K562 (cell line): Measurements from ENCODE around the gene ARL4D. TPM values are rescaled to one million over a fixed set of nuclear protein-coding genes. Genes with fewer than 3 reads are reported as not detected.
A peak's percentile ranks its signal among the peaks of the same experiment; 100 is the strongest.

Source experiments
- ATAC-seq: fragments of 200-7000 bp; cut with Tn5 transposase; 3 replicates; pipeline ENCODE4 v1.9.1; 2020; ENCODE audit warnings: moderate library complexity
- BruUV-seq: library from RNA; stranded (reverse); fragments of 400-500 nt; replicated peaks from 2 replicates; lab custom pipeline; 2021; lab: Mats Ljungman, UMichigan
- CTCF ChIA-PET: fragments of 300-600 bp; formaldehyde crosslinking; extraction: SDS; loops from one replicate; lab custom pipeline; 2021; ENCODE audit warnings: low intra/inter-chr PET ratio; lab: Yijun Ruan, JAX
- POLR2A ChIA-PET: fragments of 300-600, 350-650 bp; sonication (Branson Sonifier 250); formaldehyde crosslinking; extraction: SDS; loops from one replicate; lab custom pipeline; 2021; ENCODE audit warnings: antibody characterized with exemption, inconsistent platforms; lab: Yijun Ruan, JAX
- DNase-seq, 4 experiments: peaks; one replicate each; pipeline versions ENCODE4 v3.0.0 to v3.0.0-alpha.2; 2011 to 2018; ENCODE audit warnings: low spot score in 3 of 4, mixed read lengths in 3 of 4; ENCODE audit errors: extremely low read depth in 1 of 4
- FAIRE-seq: peaks from 2 replicates; lab custom pipeline; 2011; peaks lifted over from hg19 to GRCh38; lab: Jason Lieb, UNC
- H2AFZ ChIP-seq: 2 replicates; pipeline ENCODE4 v1.6.0; 2011; ENCODE audit warnings: low read depth, low read length, control low read depth, inconsistent platforms
- H3K27ac ChIP-seq: fragments of 200-600 bp; 3 replicates; pipeline ENCODE4 v1.8.0; 2011; ENCODE audit warnings: low read depth, mild to moderate bottlenecking, control low read depth, inconsistent platforms, low read length, moderate library complexity, mixed read lengths; ENCODE audit errors: extremely low read depth
- H3K27me3 ChIP-seq, 2 experiments: fragments of 300-600 bp in 1 of 2; 2 replicates in 1 of 2; 3 replicates in 1 of 2; pipeline versions ENCODE4 v1.6.0 to v1.8.0; 2011; ENCODE audit warnings: inconsistent platforms in 2 of 2, low read length in 2 of 2, mild to moderate bottlenecking in 1 of 2, mixed read lengths in 1 of 2, moderate library complexity in 1 of 2; ENCODE audit not compliant: control insufficient read depth in 2 of 2, insufficient read depth in 2 of 2
- H3K36me3 ChIP-seq: fragments of 300-600 bp; 3 replicates; pipeline ENCODE4 v1.8.0; 2011; ENCODE audit warnings: mild to moderate bottlenecking, low read length, inconsistent platforms; ENCODE audit not compliant: control insufficient read depth, insufficient read depth
- H3K4me1 ChIP-seq, 2 experiments: fragments of 200-600 bp in 1 of 2; replicated peaks in 1 of 2; 2 replicates in 1 of 2; 3 replicates in 1 of 2; pipeline versions ENCODE4 v1.5.1 to v1.8.0; 2011; ENCODE audit warnings: inconsistent platforms in 2 of 2, low read length in 2 of 2, mild to moderate bottlenecking in 1 of 2, mixed read lengths in 1 of 2, moderate library complexity in 1 of 2; ENCODE audit not compliant: control insufficient read depth in 2 of 2, insufficient read depth in 2 of 2
- H3K4me2 ChIP-seq: 2 replicates; pipeline ENCODE4 v1.6.1; 2011; ENCODE audit warnings: low read length, control low read depth, inconsistent platforms, mixed read lengths; ENCODE audit not compliant: insufficient read depth
- H3K4me3 ChIP-seq: fragments of 200-600 bp; sonication (generic), shearing (Covaris generic); 2 replicates; pipeline ENCODE4 v1.5.1; 2016; ENCODE audit warnings: control low read depth, inconsistent platforms
- H3K79me2 ChIP-seq: fragments of 200-600 bp; 3 replicates; pipeline ENCODE4 v1.8.0; 2011; ENCODE audit warnings: low read length, inconsistent platforms; ENCODE audit not compliant: control insufficient read depth, insufficient read depth
- H3K9ac ChIP-seq, 2 experiments: 2 replicates each; pipeline versions ENCODE4 v1.6.0 to v1.6.1; 2011; ENCODE audit warnings: low read depth in 2 of 2, low read length in 2 of 2, control low read depth in 1 of 2, inconsistent platforms in 1 of 2, mild to moderate bottlenecking in 1 of 2, mixed read lengths in 1 of 2; ENCODE audit not compliant: insufficient read depth in 1 of 2
- H3K9me1 ChIP-seq: one replicate; pipeline ENCODE4 v1.6.0; 2011; ENCODE audit warnings: inconsistent platforms, mild to moderate bottlenecking, low read length, moderate library complexity; ENCODE audit not compliant: control insufficient read depth, insufficient read depth
- H3K9me3 ChIP-seq: replicated peaks from 2 replicates; pipeline ENCODE4 v1.5.1; 2011; ENCODE audit warnings: low read depth, low read length, inconsistent platforms; ENCODE audit not compliant: control insufficient read depth, insufficient read depth
- H4K20me1 ChIP-seq: replicated peaks from 2 replicates; pipeline ENCODE4 v1.6.1; 2011; ENCODE audit warnings: low read length, inconsistent platforms, mixed read lengths; ENCODE audit not compliant: control insufficient read depth, insufficient read depth
- ATF1 ChIP-seq, 2 experiments: fragments of 450-650 bp in 1 of 2; IDR thresholded peaks; 2 replicates each; pipeline ENCODE4 v1.6.1; 2016; ENCODE audit warnings: missing compliant biosample characterization in 1 of 2, missing genetic modification characterization in 1 of 2
- CREBBP ChIP-seq: IDR thresholded peaks from one replicate; pipeline ENCODE4 v1.6.1; 2012; ENCODE audit warnings: low read depth, mild to moderate bottlenecking, control low read depth, inconsistent platforms, low read length
- IFI16 ChIP-seq: fragments of 250-450 bp; sonication (Bioruptor Pico); IDR thresholded peaks from 2 replicates; pipeline ENCODE4 v2.1.2; 2022; ENCODE audit warnings: mild to moderate bottlenecking, inconsistent platforms
- NFRKB ChIP-seq: fragments of 450-650 bp; IDR thresholded peaks from 2 replicates; pipeline ENCODE4 v1.6.1; 2016; ENCODE audit warnings: low read depth
- NR2C1 ChIP-seq, 2 experiments: fragments of 450-650 bp; IDR thresholded peaks; 2 replicates each; pipeline ENCODE4 v1.6.1; 2017; ENCODE audit warnings: mild to moderate bottlenecking in 2 of 2, antibody characterized with exemption in 1 of 2, inconsistent platforms in 1 of 2, missing compliant biosample characterization in 1 of 2, missing genetic modification characterization in 1 of 2
- POLR2G ChIP-seq: fragments of 200-400 bp; formaldehyde crosslinking; IDR thresholded peaks from 2 replicates; pipeline ENCODE4 v1.6.1; 2017; ENCODE audit warnings: low read depth, mild to moderate bottlenecking, antibody characterized with exemption, low read length, moderate library complexity
- XRCC4 ChIP-seq: IDR thresholded peaks from one replicate; pipeline ENCODE4 v1.6.1; 2011; ENCODE audit not compliant: insufficient read depth, insufficient read length; ENCODE audit errors: extremely low read depth
- ZBTB49 ChIP-seq: sonication (generic); formaldehyde crosslinking; IDR thresholded peaks from 2 replicates; pipeline ENCODE4 v1.8.0; 2022; ENCODE audit warnings: missing genetic modification reagents, mild to moderate bottlenecking, borderline replicate concordance
- WGBS: fragments of 100-300 bp; shearing (Covaris generic); methylation state at CpG from one replicate; pipeline ENCODE4 v1.1.6; 2016; ENCODE audit warnings: low coverage, mixed read lengths; ENCODE audit not compliant: insufficient coverage; ENCODE audit errors: missing lambda C conversion rate; 5-methylcytosine and 5-hydroxymethylcytosine counted together
- in situ Hi-C: fragments of 300-500 bp; cut with MboI; formaldehyde crosslinking; loops from 4 replicates; pipeline ENCODE4 v1.15.0; 2018; ENCODE audit warnings: inconsistent platforms, mixed read lengths
- intact Hi-C: fragments of 100-400 bp; cut with micrococcal nuclease; formaldehyde crosslinking; loops from 2 replicates; pipeline ENCODE4 v1.14.2; 2022
- polyA plus RNA-seq, 8 experiments: library from polyadenylated mRNA; depleted of rRNA in 4 of 8; stranded (reverse) in 5 of 8; unstranded in 3 of 8; fragments of >200 nt; fragmentation: Nextera tagmentation in 2 of 8; fragmentation: Illumina TruSeq in 1 of 8; extraction: Ambion mirVana in 2 of 8; extraction: Trizol in 1 of 8; gene quantifications; 2 replicates each; pipeline versions ENCODE4 v1.2.1 to v1.2.3, GENCODE V29; 2011 to 2014; ENCODE audit warnings: inconsistent platforms in 1 of 8, missing spikeins in 1 of 8
- total RNA-seq, 7 experiments: library from RNA; depleted of rRNA in 6 of 7; stranded (reverse); fragments of >200 nt in 6 of 7; fragmentation: Illumina TruSeq in 2 of 7; extraction: Trizol in 2 of 7; gene quantifications; 2 replicates each; pipeline versions ENCODE4 v1.2.1 to v1.2.3, GENCODE V29; 2011 to 2021; ENCODE audit warnings: low replicate concordance in 1 of 7

ARL4D gene
- total and polyA plus RNA-seq, 9 of the 15 experiments (the other 6 are each of a cell fraction or from before 2014, with no cell fraction given): 0.07 to 0.53 (median 0.28) TPM; not detected in 1

DNA sequence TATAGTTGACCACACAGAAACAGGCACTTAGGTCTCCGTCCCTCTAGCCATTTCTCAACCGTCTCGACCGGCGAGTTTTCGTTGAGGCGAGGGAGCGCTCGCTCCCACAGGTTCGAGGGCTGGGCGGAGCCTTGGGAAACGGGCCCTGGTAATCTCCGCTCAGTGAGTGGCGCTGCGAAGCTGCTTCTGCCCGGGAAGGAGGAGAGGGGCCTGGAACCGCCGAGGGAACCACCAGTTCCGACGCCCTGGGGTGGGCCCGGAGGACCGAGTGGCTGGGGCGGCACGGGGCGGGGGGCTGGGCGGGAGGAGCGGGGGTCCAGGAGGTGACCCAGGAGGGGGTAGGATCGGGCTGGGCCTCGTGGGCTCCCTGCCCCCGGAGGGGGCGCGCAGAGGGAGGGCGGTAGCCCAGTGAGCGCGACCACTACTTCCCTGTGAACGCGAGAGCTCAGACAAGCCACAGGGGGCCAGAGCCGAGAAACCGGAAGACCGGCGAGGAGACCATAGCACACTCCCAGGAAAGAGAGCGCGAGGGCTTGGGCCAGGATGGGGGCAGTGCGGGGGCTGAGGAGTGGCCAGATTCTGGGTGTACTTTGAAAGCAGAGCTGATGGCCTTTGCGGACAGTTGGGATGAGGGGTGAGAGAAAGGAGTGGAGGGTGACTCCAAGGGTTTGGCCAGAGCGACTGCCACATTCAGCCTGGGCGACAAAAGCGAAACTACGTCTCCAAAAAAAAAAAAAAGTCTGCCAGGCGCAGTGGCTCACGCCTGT is 29.9 kb upstream of the ARL4D start:
- no peak overlapping the region for H3K9ac ChIP-seq
- BruUV-seq: no TSS peak

More for the DNA sequence above, 29.9 kb upstream of the ARL4D start:
- ATAC-seq (no peak), FAIRE-seq (no peak), DNase-seq (no peak)
- TF ChIP-seq POLR2G (0 out of 2 replicates have a peak, but pooled peaks have one; percentile 30), ATF1 (CRISPR knock-in tag; IDR thresholded peaks at IDR 0.05) (no peak), ATF1 (tag; IDR thresholded peaks at IDR 0.05) (no peak), CREBBP (no peak), XRCC4 (no peak), NFRKB (peak; percentile 6; the same call in 1 of the 2 replicates), ZBTB49 (CRISPR knock-in tag) (no peak), NR2C1 (IDR thresholded peaks at IDR 0.05) (no peak), NR2C1 (tag; IDR thresholded peaks at IDR 0.05) (no peak), IFI16 (CRISPR knock-in tag) (no peak)
- Histone ChIP-seq H3K9me3 (no peaks in the 10 kb centered on the region; the same call in none of the 2 replicates), H3K27me3 (no peaks in the 10 kb centered on the region), H3K4me2 (no peak overlapping the region), H3K9me1 (no peaks in the 10 kb centered on the region), H3K36me3 (no peaks in the 10 kb centered on the region), H3K4me3 (no peak overlapping the region), H3K79me2 (no peaks in the 10 kb centered on the region), H3K27ac (no peak overlapping the region; the same call in 2 of the 3 replicates), H3K4me1 (peaks cover 11 to 20% of the 10 kb centered on the region in 2 experiments), H4K20me1 (no peaks in the 10 kb centered on the region), H2AFZ (peak overlapping the region; percentile 81; the same call in 1 of the 2 replicates)
- CTCF ChIA-PET: no interaction called here
- intact Hi-C loops (no loop called here), in situ Hi-C loops (no loop called here)
- 89% methylated on average over 25 of the region's 51 CpGs for WGBS
- POLR2A ChIA-PET: interaction anchor here (0.6 to 3.9 kb wide), 32 partner anchors 9 to 1967 kb away, joined by 3 to 88 read pairs (median 6); partner anchors contain the start of genes ARL4D, BRCA1 and DHX8
